Breast epithelium (tissue), 3 donors: ENCODE measurements around the gene ROBO2.

ENCODE experiments used
- CTCF ChIP-seq, 3 donors: fragments of 450-650 bp; IDR thresholded peaks; one replicate each; pipeline ENCODE4 v1.5.1; 2016 to 2017; ENCODE audit warnings: antibody characterized with exemption in 3 of 3, mild to moderate bottlenecking in 3 of 3, moderate library complexity in 3 of 3
- POLR2A ChIP-seq: fragments of 450-650 bp; IDR thresholded peaks from one replicate; pipeline ENCODE4 v1.6.1; 2016; ENCODE audit warnings: antibody characterized with exemption, mild to moderate bottlenecking, moderate library complexity
- POLR2AphosphoS5 ChIP-seq, 3 donors: sonication (generic); formaldehyde crosslinking; IDR thresholded peaks; one replicate each; pipeline ENCODE4 v1.6.1; 2017; ENCODE audit warnings: antibody characterized with exemption in 3 of 3

GRCh38 chr3:77690284-77690845 is 650.5 kb downstream of the ROBO2 start:
- TF ChIP-seq CTCF (IDR thresholded peaks at IDR 0.05) (no peak), POLR2AphosphoS5 (IDR thresholded peaks at IDR 0.05) (no peak), POLR2A (no peak)
